SKM-1 (cell line): Measurements from ENCODE around the gene SLC25A34.

Source experiments
- DNase-seq: peaks from one replicate; lab custom pipeline; 2025; ENCODE audit not compliant: unreplicated experiment; lab: John Stamatoyannopoulos, UW

SLC25A34 gene

GRCh38 chr1:15771836-15772515, 35.9 kb downstream of the SLC25A34 start:
- DNase-seq, result no peak

- no peak for DNase-seq
Observed at GRCh38 chr1:15775706-15776105, 39.6 kb downstream of the SLC25A34 start.

- DNase-seq, result no peak
Observed at GRCh38 chr1:15777909-15778707, 42.0 kb downstream of the SLC25A34 start.

- DNase-seq, result no peak
Observed at GRCh38 chr1:15785683-15786082, 49.6 kb downstream of the SLC25A34 start.

- no peak for DNase-seq
Observed at GRCh38 chr1:15786581-15786980, 50.5 kb downstream of the SLC25A34 start.

GRCh38 chr1:15788624-15789301, 52.7 kb downstream of the SLC25A34 start:
- no peak for DNase-seq
